ENCODE data around the gene ARRDC2.

DNA sequence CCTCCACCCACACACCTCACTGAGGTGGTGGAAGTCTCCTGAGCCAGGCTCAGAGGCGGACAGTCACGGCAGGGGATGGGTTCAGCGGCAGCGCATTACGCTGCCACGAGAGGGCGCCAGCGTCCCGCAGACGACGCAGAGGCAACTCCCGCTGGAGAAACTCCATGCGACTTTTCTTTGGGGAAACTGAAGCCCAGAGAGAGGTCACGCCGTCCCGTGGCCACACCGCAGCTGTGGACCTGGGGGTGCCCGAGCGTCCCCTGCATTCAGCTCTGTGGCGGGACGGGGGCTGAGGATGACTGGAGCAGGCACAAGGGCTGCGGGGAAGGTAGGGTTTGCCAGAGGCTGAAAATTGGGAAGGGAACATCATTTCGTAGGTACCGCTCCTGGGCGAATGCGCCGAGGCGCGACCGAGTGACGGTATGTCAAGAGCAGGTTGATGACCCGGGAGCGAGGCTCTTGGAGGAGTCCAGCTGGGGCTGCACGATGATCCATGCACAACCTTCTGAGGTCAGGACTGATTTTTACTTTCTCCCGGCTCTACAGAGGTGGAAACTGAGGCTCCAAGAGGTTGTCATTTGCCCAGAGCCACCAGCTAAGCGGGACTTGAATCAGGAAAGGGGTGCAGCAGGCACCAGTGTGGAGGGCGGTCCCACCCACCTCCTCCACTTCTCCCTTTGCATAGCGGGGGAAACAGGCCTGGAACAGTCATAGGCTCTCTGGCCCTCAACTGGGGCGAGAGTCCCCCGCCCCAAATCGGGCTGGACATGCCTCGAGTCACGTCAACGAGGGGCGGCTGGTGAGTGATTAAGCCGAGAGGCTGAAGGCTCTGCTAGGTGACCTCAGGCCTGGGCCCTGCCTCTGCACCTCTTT lies 690 bp upstream of the ARRDC2 start:
- TF ChIP-seq, protein P1, sequence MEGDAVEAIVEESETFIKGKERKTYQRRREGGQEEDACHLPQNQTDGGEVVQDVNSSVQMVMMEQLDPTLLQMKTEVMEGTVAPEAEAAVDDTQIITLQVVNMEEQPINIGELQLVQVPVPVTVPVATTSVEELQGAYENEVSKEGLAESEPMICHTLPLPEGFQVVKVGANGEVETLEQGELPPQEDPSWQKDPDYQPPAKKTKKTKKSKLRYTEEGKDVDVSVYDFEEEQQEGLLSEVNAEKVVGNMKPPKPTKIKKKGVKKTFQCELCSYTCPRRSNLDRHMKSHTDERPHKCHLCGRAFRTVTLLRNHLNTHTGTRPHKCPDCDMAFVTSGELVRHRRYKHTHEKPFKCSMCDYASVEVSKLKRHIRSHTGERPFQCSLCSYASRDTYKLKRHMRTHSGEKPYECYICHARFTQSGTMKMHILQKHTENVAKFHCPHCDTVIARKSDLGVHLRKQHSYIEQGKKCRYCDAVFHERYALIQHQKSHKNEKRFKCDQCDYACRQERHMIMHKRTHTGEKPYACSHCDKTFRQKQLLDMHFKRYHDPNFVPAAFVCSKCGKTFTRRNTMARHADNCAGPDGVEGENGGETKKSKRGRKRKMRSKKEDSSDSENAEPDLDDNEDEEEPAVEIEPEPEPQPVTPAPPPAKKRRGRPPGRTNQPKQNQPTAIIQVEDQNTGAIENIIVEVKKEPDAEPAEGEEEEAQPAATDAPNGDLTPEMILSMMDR (IDR thresholded peaks at IDR 0.05 in 8 of 11, conservative IDR thresholded peaks at IDR 0.05 in 3 of 11), result peak; percentile 94 to 100 (median 99)
- TF ChIP-seq POLR2AphosphoS5 (IDR thresholded peaks at IDR 0.05), result peak; percentile 78 to 84 (median 80)

Data from spleen (tissue), 7 donors.